ENCODE results near the gene PIK3R5. TPM values are rescaled to one million over a fixed set of nuclear protein-coding genes. Genes with fewer than 3 reads are reported as not detected.
A peak's percentile ranks its signal among the peaks of the same experiment; 100 is the strongest.

PIK3R5 gene
- total RNA-seq, 2 experiments from 2014 or later = 153 to 159 TPM

DNA sequence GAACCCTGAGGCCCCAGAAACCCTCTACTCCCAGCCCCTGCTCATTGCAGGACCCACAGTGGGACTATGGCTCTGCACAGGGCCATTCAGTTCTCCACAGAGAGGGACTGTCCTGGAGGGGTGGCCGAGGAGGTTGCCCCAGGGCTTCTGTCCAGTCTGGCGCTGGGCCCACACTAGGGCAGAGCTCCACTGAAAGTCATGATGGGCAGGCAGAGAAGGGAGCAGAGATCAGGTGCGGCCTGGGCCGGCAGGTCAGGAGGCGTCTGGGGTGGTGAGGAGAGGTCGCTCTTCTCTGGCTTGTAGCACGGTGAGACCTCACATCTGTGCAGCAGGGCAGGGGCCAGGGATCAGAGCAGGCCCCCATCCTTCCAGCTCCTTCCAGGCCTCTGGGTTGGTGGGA lies 85.0 kb downstream of the PIK3R5 start:
- Histone ChIP-seq H3K27me3 (ENCODE audit: control insufficient read depth in 1 of 2, insufficient read depth in 2 of 2, low read length in 2 of 2) (no peaks in the 10 kb centered on the region), H3K27ac (ENCODE audit: low read depth in 1 of 2, low read length in 2 of 2) (no peak overlapping the region), H3K36me3 (ENCODE audit: insufficient read depth, low read length) (peaks cover 75% of the 10 kb centered on the region), H3K4me3 (ENCODE audit: low read length) (no peak overlapping the region), H3K4me1 (ENCODE audit: insufficient read depth, low read length) (no peaks in the 10 kb centered on the region), H3K9me3 (ENCODE audit: control insufficient read depth in 1 of 2, insufficient read depth in 1 of 2, low read length in 2 of 2) (no peaks in the 10 kb centered on the region)
- Mint-ChIP-seq H3K27ac (no peak overlapping the region), H3K27me3 (no peaks in the 10 kb centered on the region), H3K36me3 (ENCODE audit: low read depth) (peaks cover 80% of the 10 kb centered on the region), H3K4me1 (ENCODE audit: low read depth) (no peaks in the 10 kb centered on the region), H3K9me3 (no peaks in the 10 kb centered on the region), H3K4me3 (no peak overlapping the region)
- peak in 1 of 14 experiments; percentile 12 for DNase-seq
- intact Hi-C loops (cut with DNase I, micrococcal nuclease) = no loop called here
- CTCF ChIA-PET = no interaction called here
- TF ChIP-seq, protein P1, sequence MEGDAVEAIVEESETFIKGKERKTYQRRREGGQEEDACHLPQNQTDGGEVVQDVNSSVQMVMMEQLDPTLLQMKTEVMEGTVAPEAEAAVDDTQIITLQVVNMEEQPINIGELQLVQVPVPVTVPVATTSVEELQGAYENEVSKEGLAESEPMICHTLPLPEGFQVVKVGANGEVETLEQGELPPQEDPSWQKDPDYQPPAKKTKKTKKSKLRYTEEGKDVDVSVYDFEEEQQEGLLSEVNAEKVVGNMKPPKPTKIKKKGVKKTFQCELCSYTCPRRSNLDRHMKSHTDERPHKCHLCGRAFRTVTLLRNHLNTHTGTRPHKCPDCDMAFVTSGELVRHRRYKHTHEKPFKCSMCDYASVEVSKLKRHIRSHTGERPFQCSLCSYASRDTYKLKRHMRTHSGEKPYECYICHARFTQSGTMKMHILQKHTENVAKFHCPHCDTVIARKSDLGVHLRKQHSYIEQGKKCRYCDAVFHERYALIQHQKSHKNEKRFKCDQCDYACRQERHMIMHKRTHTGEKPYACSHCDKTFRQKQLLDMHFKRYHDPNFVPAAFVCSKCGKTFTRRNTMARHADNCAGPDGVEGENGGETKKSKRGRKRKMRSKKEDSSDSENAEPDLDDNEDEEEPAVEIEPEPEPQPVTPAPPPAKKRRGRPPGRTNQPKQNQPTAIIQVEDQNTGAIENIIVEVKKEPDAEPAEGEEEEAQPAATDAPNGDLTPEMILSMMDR (IDR thresholded peaks at IDR 0.05) = no peak
- POLR2A ChIA-PET = no interaction called here
- ATAC-seq (ENCODE audit: poor library complexity) = no peak

DNA sequence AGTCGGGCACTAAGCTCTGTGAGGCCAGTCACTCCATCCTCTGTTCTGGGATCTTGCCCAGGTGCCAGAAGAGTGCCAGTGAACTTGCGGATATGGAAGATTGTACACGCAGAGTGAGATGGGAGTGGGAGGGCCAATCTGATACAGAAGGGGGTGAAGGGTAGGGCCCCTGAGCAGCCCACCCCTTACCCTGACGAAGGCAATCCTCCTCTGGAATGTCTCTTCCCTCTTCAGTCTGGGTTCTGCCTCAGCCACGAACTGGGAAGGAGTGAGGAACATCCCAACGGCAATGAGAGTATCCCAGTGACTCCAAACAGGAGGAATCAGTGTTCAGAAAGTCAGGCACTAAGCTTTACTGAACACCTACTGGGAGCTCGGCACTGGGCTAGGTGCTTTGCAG lies 86.1 kb downstream of the PIK3R5 start:
- no peak overlapping the region for H3K27ac Mint-ChIP-seq
- POLR2A ChIA-PET = no interaction called here
- TF ChIP-seq, protein P1 (IDR thresholded peaks at IDR 0.05) = no peak

DNA sequence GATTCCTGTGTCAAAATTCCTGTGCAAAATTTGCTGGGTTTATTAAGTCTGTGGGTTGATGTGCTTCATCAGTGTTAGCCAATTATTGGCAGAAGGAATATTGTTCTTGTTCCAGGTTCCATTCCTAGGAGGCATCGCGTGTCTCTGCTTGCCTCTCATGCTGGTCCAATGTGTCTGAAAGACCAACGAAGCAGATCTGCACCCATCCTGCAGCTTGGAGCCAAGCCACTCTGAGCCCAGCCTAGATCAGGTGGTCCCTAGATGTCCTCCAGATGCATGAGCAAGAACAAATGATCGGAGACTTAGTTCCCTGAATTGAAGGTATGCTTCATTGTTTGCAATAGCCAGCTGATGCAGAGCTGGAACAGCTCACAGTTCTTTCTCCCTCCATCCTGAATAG lies 87.5 kb downstream of the PIK3R5 start:
- H3K36me3 ChIP-seq (ENCODE audit: insufficient read depth, low read length) = peaks cover 54% of the 10 kb centered on the region
- no peaks in the 10 kb centered on the region for H3K27me3 ChIP-seq (ENCODE audit: control insufficient read depth in 1 of 2, insufficient read depth in 2 of 2, low read length in 2 of 2)
- ChIA-PET CTCF (no interaction called here), POLR2A (no interaction called here)
- no peaks in the 10 kb centered on the region for H3K4me1 ChIP-seq (ENCODE audit: insufficient read depth, low read length)
- H3K9me3 ChIP-seq (ENCODE audit: control insufficient read depth in 1 of 2, insufficient read depth in 1 of 2, low read length in 2 of 2) = no peaks in the 10 kb centered on the region
- H3K4me3 Mint-ChIP-seq = no peak overlapping the region
- intact Hi-C loops (cut with DNase I, micrococcal nuclease) = no loop called here
- DNase-seq (peak in 1 of 14 experiments; percentile 1), ATAC-seq (ENCODE audit: poor library complexity) (no peak)
- no peak overlapping the region for H3K27ac ChIP-seq (ENCODE audit: low read depth in 1 of 2, low read length in 2 of 2)
- TF ChIP-seq, protein P1 (IDR thresholded peaks at IDR 0.05) = no peak
- peak overlapping the region; percentile 16 for H3K27ac Mint-ChIP-seq
- H3K36me3 Mint-ChIP-seq (ENCODE audit: low read depth) = peaks cover 56% of the 10 kb centered on the region
- H3K4me1 Mint-ChIP-seq (ENCODE audit: low read depth) = peaks cover 4% of the 10 kb centered on the region
- H3K9me3 Mint-ChIP-seq = no peaks in the 10 kb centered on the region
- H3K27me3 Mint-ChIP-seq = no peaks in the 10 kb centered on the region
- no peak overlapping the region for H3K4me3 ChIP-seq (ENCODE audit: low read length)

More for the DNA sequence above, 86.1 kb downstream of the PIK3R5 start:
- intact Hi-C loops (cut with DNase I, micrococcal nuclease) = no loop called here
- Histone ChIP-seq H3K36me3 (ENCODE audit: insufficient read depth, low read length) (peaks cover 68% of the 10 kb centered on the region), H3K27me3 (ENCODE audit: control insufficient read depth in 1 of 2, insufficient read depth in 2 of 2, low read length in 2 of 2) (no peaks in the 10 kb centered on the region), H3K4me1 (ENCODE audit: insufficient read depth, low read length) (no peaks in the 10 kb centered on the region), H3K27ac (ENCODE audit: low read depth in 1 of 2, low read length in 2 of 2) (no peak overlapping the region), H3K9me3 (ENCODE audit: control insufficient read depth in 1 of 2, insufficient read depth in 1 of 2, low read length in 2 of 2) (no peaks in the 10 kb centered on the region), H3K4me3 (ENCODE audit: low read length) (no peak overlapping the region)
- no peaks in the 10 kb centered on the region for H3K27me3 Mint-ChIP-seq
- ATAC-seq (ENCODE audit: poor library complexity) (no peak), DNase-seq (no peak)
- CTCF ChIA-PET = no interaction called here
- peaks cover 71% of the 10 kb centered on the region for H3K36me3 Mint-ChIP-seq (ENCODE audit: low read depth)
- H3K9me3 Mint-ChIP-seq = no peaks in the 10 kb centered on the region
- H3K4me3 Mint-ChIP-seq = no peak overlapping the region
- peaks cover 4% of the 10 kb centered on the region for H3K4me1 Mint-ChIP-seq (ENCODE audit: low read depth)

Data from CD4-positive, alpha-beta T cell (primary cell).